ENCODE data around the gene EPHB2.

EPHB2 gene

DNA sequence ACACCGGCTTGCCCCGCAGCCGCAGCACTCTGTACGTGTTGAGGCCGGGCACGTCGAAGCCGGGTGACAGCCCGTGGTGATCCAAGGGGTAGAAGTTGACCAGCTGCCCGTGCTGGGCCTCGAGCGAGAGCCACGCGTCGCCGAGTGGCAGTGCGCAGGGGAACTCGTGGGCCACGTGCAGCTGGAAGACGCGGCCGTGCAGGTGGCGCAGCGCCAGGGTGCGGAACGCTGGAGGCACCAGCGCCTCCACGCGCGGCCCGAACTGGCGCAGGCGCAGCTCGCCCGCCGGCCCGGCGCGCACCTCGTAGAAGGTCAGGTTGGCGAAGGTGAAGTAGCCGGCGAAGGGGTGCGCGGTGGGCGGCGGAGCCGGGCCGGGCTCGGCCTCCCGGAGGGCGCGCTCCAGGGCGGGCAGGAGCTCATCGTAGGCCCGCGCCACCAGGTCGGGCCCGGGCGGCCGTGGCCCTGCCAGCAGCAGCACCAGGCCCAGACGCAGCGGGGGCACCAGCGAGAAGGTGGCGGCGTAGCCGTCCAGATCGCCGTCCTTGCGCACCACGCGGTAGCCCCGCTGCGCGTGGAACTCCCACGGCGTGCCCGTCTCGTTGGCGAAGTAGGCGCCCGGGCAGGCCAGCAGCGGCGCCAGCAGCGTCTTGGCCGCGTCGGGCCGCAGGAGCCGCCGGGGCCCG, 242.6 kb downstream of the EPHB2 start:
- DNase-seq (ENCODE audit: low spot score) = no peak

DNA sequence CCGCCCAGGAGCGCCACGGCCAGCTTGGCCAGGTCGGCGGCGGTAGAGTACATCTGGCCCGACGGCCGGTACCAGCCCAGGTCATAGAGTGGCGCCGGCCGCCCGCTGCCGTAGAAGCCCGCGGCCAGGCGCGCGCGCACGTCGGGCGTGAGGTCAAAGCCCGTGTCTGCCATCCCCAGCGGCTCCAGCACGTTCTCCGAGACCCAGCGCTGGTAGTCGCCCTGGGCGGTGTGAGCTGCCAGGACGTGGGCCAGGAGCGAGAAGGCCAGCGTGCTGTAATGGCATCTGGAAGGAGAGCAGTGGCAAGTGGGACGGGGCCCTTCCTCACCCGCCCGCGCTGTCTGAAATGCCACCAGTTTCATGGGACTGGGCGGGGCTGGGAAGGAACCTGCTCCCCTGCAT, 243.1 kb downstream of the EPHB2 start:
- DNase-seq (ENCODE audit: low spot score) = no peak

DNA sequence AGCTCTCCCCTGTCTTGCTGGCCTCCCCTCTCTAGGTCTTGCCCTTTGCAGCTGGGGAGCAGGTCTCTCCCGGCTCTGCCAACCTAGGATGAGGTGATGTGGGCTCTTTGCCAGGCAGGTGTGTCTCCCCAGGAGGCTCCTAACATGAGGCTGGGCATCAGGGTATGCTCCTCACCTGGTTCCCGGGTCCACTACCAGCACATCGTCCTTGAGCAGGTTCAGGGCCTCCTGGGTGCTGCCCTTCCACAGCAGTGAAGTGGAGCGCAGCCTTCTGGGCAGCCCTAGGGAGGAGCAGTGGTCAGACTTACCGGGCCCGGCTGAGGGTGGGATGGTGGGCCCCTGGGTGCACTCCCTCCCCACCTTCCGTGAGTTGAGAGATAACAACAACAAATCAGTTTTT, 244.5 kb downstream of the EPHB2 start:
- no peak for DNase-seq (ENCODE audit: low spot score)

DNA sequence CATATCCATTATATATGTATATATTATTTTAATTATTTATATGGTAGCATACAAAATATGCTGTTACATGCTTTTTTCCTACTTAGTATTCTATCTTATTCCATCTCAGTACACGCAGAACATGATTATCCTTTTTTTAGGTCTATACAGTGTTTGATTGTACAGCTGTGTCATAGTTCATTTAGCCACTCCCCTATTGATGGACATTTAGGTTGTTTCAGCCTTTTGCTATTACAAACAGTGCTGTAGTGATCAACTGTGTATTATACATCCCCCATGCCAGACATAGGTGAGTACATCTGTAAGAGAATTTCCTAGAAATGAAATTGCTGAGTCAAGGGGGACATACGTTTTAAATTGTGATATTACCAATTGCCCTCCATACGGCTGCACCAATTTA, 246.4 kb downstream of the EPHB2 start:
- DNase-seq (ENCODE audit: low spot score) = no peak

DNA sequence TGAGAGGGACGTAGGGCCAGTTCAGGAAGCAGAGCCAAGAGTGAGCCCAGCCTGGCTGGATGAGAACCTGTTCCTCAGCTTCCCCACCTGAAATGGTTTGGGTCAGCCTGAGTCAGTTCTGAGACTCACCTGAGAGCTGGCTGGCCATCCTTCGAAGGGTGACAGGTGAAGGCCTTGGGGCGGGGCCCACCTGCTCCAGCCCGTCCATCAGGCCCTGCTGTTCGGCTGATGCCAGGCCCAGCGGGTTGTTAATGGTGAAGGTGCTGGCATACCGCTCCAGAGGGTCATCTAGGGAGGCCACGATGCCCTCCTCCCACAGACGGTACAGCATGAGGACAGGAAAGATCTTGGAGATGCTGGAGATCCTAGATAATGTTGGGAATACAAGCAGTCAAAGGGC, 247.9 kb downstream of the EPHB2 start:
- DNase-seq (ENCODE audit: low spot score) = no peak

DNA sequence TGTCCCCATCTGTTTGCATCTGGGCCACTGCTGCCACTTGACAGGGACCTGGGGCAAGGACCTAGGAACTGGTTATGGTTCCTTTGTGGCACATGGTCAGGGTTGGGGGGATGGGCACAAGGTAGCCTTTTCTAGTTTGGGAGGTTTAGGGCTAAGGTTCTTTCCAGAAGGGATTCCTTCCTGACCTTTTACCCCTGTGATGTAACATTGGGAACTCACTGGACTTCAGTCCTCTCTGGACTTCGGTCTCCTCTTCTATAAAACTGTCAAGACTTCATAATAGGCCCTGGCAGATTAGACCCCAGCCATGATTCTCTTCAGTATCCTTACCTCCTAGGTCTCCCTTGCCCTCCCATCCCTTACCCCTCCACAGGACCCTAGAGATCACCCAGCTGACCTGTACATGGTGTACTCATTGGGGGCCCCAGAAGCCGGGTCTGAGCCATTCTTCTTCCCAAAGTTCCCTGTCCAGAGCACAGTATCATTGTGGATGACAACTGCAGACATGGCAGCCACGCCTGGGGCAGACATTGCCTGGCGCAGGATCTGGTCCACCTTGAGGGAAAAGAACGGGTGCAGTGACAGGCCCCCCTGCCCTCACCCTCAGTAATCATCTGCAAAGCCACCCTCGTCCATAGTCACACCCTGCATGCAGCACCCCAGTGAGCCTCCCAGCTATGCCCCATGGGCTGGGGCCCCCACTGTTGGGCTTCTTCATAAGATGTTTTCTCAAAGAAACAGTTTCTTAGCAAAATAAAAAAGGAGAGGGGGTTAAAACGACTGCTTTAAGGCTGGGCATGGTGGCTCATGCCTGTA, 249.1 kb downstream of the EPHB2 start:
- no peak for DNase-seq (ENCODE audit: low spot score)

DNA sequence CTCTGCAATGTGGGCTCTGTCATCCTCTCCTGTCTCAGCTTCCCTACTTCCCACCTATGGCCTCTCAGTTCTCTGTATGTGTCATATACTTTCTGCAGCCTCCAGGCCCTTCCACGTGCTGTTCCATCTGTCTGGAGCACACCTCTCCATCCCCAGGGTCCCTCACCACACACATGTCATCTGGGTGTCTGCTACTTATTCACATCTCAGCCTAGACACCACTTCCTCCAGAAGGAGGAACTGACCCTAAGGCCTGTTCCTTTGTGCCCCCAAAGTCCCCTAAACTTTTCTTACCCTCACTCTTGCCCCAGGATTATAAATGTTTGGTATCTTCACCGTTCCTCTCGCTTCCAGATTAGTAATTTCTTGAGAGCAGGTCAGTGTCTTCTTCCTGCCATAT, 251.9 kb downstream of the EPHB2 start:
- no peak for DNase-seq (ENCODE audit: low spot score)

DNA sequence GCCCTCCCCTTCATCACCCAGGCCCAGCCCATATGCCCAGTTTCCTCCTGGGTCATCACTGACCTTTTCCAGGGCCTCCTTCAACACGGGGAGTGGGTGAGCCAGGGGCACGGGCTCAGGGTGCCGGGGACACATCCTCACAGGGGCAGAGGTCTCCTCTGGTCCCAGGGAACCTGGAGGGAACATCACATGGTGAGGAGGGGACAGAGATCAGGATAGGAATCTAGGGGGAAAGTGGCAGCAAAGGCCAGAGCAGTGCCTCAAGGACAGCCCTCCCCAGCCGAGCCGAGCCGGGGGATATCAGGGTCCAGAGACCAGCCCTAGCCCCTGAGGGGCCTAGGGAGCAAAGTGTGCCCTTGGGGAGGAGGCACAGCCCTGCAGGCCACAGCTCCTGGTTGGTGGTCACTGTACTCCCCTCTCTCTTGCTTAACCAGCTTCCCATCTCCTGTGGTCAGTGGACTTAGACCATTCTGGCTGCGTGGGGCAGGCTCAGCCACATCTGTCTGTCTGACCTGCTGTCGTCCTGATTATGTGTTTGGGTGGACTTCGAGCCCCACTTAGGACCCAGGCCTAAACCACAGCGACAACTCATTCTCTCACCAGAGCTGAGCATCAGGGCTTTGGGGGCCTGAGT, 252.5 kb downstream of the EPHB2 start:
- no peak for DNase-seq (ENCODE audit: low spot score)

DNA sequence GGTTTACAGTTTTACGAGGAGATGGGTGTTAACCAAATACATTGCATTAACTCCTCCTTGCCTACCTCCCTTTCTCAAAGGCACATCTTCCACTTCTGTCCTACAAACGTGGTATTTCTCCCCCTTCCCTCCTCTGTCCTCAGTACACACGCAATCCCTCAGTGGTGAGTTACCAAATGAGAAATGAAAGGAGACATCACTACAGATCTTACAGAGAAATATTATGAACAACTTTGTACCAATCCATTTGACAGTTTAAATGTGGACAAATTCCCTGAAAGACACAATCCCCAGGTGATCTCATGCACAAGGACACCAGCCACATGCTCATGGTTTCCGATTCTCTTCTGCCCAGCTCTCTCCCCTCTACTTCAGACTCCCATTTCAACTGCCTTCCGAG, 255.7 kb downstream of the EPHB2 start:
- no peak for DNase-seq (ENCODE audit: low spot score)

DNA sequence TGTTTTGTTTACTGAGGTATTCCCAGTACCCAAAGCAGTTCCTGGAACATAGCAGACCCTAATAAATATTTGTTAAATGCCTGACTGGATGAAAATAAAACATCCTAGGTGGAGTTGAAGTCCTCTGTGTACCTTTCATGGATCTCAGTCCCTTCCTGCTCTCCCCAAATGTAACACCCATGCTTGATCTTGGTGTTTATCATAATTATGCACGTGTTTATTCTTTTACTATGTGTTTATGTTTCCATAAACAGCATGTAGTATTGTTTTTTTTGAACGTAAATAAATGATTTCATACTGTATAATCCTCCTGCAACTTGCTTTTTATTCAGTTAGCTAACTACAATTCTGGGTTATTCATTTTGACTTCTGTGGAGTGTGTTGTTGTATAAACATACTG, 257.2 kb downstream of the EPHB2 start:
- no peak for DNase-seq (ENCODE audit: low spot score)

DNA sequence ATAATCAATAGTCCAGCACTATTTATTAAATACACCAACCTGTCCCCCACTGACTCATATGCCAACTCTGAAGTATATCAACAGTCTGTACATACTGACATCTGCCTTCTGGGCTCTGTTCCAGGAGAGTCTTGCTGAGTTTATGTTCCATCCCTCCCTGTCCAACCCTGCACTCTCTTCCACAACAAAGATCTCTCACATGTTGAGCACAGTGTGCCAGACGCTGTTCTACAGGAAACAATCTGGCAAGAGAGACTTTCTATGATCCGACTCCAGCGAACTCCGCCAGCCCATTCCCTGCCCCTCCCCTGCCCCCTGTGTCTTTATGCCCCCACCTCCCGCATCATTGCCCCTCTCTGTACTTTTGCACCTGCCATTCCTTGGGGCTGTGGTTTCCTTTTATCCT, 258.7 kb downstream of the EPHB2 start:
- DNase-seq (ENCODE audit: low spot score) = no peak

DNA sequence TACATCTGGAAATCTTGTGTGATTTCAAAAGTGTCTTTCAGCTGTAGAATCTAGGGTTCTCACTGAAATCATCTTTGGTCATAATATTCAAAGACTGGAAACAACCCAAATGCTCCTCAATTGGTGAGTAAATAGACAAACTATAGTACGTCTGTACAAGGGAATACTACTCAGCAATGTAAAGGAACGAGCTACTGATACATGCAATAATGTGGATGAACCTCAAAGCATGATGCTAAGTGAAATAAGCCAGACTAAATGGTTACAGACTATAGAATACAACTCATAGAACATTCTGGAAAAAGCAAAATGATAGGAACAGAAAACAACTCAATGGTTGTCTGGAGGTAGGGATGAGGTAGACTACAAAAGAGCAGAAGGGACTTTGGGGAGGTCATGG, 259.5 kb downstream of the EPHB2 start:
- DNase-seq (ENCODE audit: low spot score) = no peak

All from NAMALWA (cell line).